ENCODE measurements around the gene INPP5K.

DNA sequence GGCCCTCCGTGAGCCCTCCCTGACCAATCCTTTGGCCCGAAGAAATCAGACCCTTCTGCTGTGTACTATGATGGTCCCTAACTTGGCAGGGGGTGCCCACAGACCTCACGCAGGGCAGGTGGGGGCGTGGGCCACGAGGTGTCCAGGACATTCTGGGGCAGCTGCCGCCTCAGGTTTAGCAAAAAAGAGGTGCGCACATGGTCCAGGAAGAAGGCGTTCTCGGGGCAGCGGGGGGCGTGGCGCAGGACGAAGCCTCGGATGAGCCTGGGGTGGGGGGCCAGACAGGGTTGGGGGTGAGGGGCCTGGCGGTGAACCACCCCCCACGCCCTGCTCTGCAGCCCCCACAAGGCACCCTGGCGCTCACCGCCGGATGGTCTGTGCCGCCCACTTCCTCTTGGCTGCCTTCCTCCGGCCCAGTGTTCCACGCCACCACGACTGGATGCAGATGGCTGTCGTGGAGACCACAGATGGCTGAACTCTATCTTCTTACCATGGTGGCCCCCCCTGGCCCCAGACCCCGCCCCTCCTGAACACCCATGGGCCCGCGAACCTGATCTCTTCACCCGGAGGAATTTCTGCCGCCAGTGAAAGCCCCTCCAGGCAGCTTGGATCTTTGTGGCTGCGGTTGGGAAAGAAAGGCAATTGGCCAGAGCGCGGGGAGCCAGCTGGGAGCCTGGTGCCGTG lies 46.2 kb downstream of the INPP5K start:
- TF ChIP-seq, protein P1, sequence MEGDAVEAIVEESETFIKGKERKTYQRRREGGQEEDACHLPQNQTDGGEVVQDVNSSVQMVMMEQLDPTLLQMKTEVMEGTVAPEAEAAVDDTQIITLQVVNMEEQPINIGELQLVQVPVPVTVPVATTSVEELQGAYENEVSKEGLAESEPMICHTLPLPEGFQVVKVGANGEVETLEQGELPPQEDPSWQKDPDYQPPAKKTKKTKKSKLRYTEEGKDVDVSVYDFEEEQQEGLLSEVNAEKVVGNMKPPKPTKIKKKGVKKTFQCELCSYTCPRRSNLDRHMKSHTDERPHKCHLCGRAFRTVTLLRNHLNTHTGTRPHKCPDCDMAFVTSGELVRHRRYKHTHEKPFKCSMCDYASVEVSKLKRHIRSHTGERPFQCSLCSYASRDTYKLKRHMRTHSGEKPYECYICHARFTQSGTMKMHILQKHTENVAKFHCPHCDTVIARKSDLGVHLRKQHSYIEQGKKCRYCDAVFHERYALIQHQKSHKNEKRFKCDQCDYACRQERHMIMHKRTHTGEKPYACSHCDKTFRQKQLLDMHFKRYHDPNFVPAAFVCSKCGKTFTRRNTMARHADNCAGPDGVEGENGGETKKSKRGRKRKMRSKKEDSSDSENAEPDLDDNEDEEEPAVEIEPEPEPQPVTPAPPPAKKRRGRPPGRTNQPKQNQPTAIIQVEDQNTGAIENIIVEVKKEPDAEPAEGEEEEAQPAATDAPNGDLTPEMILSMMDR (IDR thresholded peaks at IDR 0.05; ENCODE audit: low read length): no peak
- TF ChIP-seq EZH2 (optimal IDR thresholded peaks at IDR 0.05; ENCODE audit: low read depth, low read length): no peak

All from MM.1S (cell line).